CD14-positive monocyte (primary cell): ENCODE data around the gene CWC15. TPM values are rescaled to one million over a fixed set of nuclear protein-coding genes. Genes with fewer than 3 reads are reported as not detected.
A peak's percentile ranks its signal among the peaks of the same experiment; 100 is the strongest.
"Not testable (repeated sequence)": the region's sequence is repeated elsewhere in the genome, so short reads cannot be mapped to it uniquely, and the experiment has no call there.

Source experiments
- DNase-seq, 3 donors: peaks; one replicate each; pipeline ENCODE4 v3.0.0-alpha.2; 2011 to 2022
- H2AFZ ChIP-seq: 2 replicates; pipeline ENCODE4 v1.6.0; 2012; ENCODE audit warnings: mild to moderate bottlenecking, low read depth, low read length, inconsistent platforms; ENCODE audit not compliant: insufficient read depth, poor library complexity, severe bottlenecking
- H3K27ac ChIP-seq, 2 donors: 1 replicate in 1 of 2; 2 replicates in 1 of 2; pipeline ENCODE4 v1.5.1; 2012 to 2013; ENCODE audit warnings: low read length in 2 of 2, control low read depth in 1 of 2, inconsistent platforms in 1 of 2, low read depth in 1 of 2, mild to moderate bottlenecking in 1 of 2
- H3K27me3 ChIP-seq, 2 donors: one replicate each; pipeline versions ENCODE4 v1.6.0 to v1.6.1; 2011 to 2013; ENCODE audit warnings: low read length in 2 of 2; ENCODE audit not compliant: control insufficient read depth in 2 of 2, insufficient read depth in 2 of 2
- H3K36me3 ChIP-seq, 2 donors: replicated peaks in 1 of 2; 1 replicate in 1 of 2; 2 replicates in 1 of 2; pipeline versions ENCODE4 v1.5.1 to v1.6.1; 2012 to 2013; ENCODE audit warnings: low read length in 2 of 2, control low read depth in 1 of 2, inconsistent platforms in 1 of 2, mild to moderate bottlenecking in 1 of 2; ENCODE audit not compliant: insufficient read depth in 2 of 2, control insufficient read depth in 1 of 2
- H3K4me1 ChIP-seq, 2 donors: 1 replicate in 1 of 2; 2 replicates in 1 of 2; pipeline versions ENCODE4 v1.5.1 to v1.6.1; 2012 to 2013; ENCODE audit warnings: low read length in 2 of 2, control low read depth in 1 of 2, inconsistent platforms in 1 of 2, mild to moderate bottlenecking in 1 of 2, moderate library complexity in 1 of 2; ENCODE audit not compliant: insufficient read depth in 2 of 2, control insufficient read depth in 1 of 2
- H3K4me2 ChIP-seq: replicated peaks from 2 replicates; pipeline ENCODE3; 2012; ENCODE audit warnings: low read length, moderate library complexity, mild to moderate bottlenecking; ENCODE audit not compliant: poor library complexity, severe bottlenecking; ENCODE audit errors: extremely low read depth
- H3K4me3 ChIP-seq, 3 experiments: fragments of 200-600 bp in 1 of 3; sonication (generic) in 1 of 3; replicated peaks in 1 of 3; 1 replicate in 2 of 3; 2 replicates in 1 of 3; pipeline ENCODE4 v1.5.1; 2011 to 2013; ENCODE audit warnings: low read length in 3 of 3, mild to moderate bottlenecking in 3 of 3, control low read depth in 2 of 3, low read depth in 2 of 3, inconsistent platforms in 1 of 3, moderate library complexity in 1 of 3
- H3K79me2 ChIP-seq: 2 replicates; pipeline ENCODE4 v1.6.0; 2012; ENCODE audit warnings: mild to moderate bottlenecking, control low read depth, inconsistent platforms, low read length, moderate library complexity; ENCODE audit not compliant: insufficient read depth
- H3K9ac ChIP-seq: 2 replicates; pipeline ENCODE4 v1.6.0; 2017; ENCODE audit warnings: low read length, mild to moderate bottlenecking; ENCODE audit not compliant: insufficient read depth, poor library complexity, severe bottlenecking
- H3K9me3 ChIP-seq, 2 donors: replicated peaks in 1 of 2; 1 replicate in 1 of 2; 2 replicates in 1 of 2; pipeline versions ENCODE4 v1.5.1 to v1.6.1; 2012 to 2013; ENCODE audit warnings: low read length in 2 of 2, control low read depth in 1 of 2; ENCODE audit not compliant: control insufficient read depth in 1 of 2, insufficient read depth in 1 of 2
- H4K20me1 ChIP-seq: 2 replicates; pipeline ENCODE4 v1.6.0; 2012; ENCODE audit warnings: mild to moderate bottlenecking, low read length, control low read depth, moderate library complexity; ENCODE audit not compliant: insufficient read depth
- H3K27ac Mint-ChIP-seq, 7 donors: one replicate each; pipeline ENCODE4 v1.8.0; 2020; ENCODE audit warnings: mild to moderate bottlenecking in 7 of 7, mixed read lengths in 7 of 7, moderate library complexity in 6 of 7, inconsistent platforms in 2 of 7
- H3K27me3 Mint-ChIP-seq, 3 donors: one replicate each; pipeline ENCODE4 v1.8.0; 2021 to 2022; ENCODE audit warnings: low read depth in 3 of 3, mild to moderate bottlenecking in 3 of 3, mixed read lengths in 3 of 3, moderate library complexity in 3 of 3, inconsistent platforms in 1 of 3
- H3K36me3 Mint-ChIP-seq, 2 donors: one replicate each; pipeline ENCODE4 v1.8.0; 2020; ENCODE audit warnings: mixed read lengths in 2 of 2, inconsistent platforms in 1 of 2, mild to moderate bottlenecking in 1 of 2
- H3K4me1 Mint-ChIP-seq: one replicate; pipeline ENCODE4 v1.8.0; 2020; ENCODE audit warnings: mild to moderate bottlenecking, mixed read lengths
- H3K4me3 Mint-ChIP-seq, 2 donors: one replicate each; pipeline ENCODE4 v1.8.0; 2020; ENCODE audit warnings: mild to moderate bottlenecking in 2 of 2, mixed read lengths in 2 of 2, moderate library complexity in 1 of 2
- H3K9me3 Mint-ChIP-seq, 7 donors: one replicate each; pipeline ENCODE4 v1.8.0; 2020 to 2022; ENCODE audit warnings: mixed read lengths in 7 of 7, mild to moderate bottlenecking in 6 of 7, moderate library complexity in 6 of 7, inconsistent platforms in 2 of 7
- CTCF ChIP-seq: fragments of 200-600 bp; IDR thresholded peaks from one replicate; pipeline ENCODE4 v1.8.0; 2022; ENCODE audit warnings: antibody characterized with exemption, mild to moderate bottlenecking
- WGBS: methylation state at CpG from one replicate; pipeline ENCODE4 v1.1.5; 2013; ENCODE audit warnings: missing lambda C conversion rate; ENCODE audit not compliant: insufficient coverage; 5-methylcytosine and 5-hydroxymethylcytosine counted together
- intact Hi-C, 2 donors: fragments of 100-400 bp; cut with micrococcal nuclease; formaldehyde crosslinking; loops; one replicate each; pipeline versions ENCODE4 v1.15.0 to v1.15.1; 2023
- polyA plus RNA-seq, 3 donors: library from polyadenylated mRNA; depleted of rRNA in 1 of 3; unstranded in 2 of 3; stranded (reverse) in 1 of 3; fragments of 300-500 nt in 2 of 3; fragments of >200 nt in 1 of 3; fragmentation: Illumina TruSeq in 2 of 3; gene quantifications; 1 replicate in 2 of 3; 2 replicates in 1 of 3; pipeline ENCODE4 v1.2.3, GENCODE V29; 2012 to 2021

The CWC15 gene
- polyA plus RNA-seq, 3 donors, result 27.5 to 43.8 (median 38.9) TPM

- Histone ChIP-seq H2AFZ (no peak overlapping the region), H3K27me3 (no peaks in the 10 kb centered on the region), H4K20me1 (no peaks in the 10 kb centered on the region), H3K9me3 (no peaks in the 10 kb centered on the region), H3K36me3 (no peaks in the 10 kb centered on the region), H3K9ac (no peak overlapping the region), H3K4me3 (no peak overlapping the region), H3K27ac (no peak overlapping the region), H3K79me2 (no peaks in the 10 kb centered on the region), H3K4me1 (peaks cover 9 to 11% of the 10 kb centered on the region in 2 donors), H3K4me2 (no peak overlapping the region)
- no peak for TF ChIP-seq CTCF
- Mint-ChIP-seq H3K27ac (peak overlapping the region in 1 of 7 donors; percentile 64), H3K4me3 (no peak overlapping the region), H3K27me3 (peaks cover 1 to 3% (median 2%) of the 10 kb centered on the region in 3 donors), H3K36me3 (no peaks in the 10 kb centered on the region), H3K4me1 (peaks cover 20% of the 10 kb centered on the region), H3K9me3 (peaks cover 0 to 4% (median 2%) of the 10 kb centered on the region in 7 donors)
- intact Hi-C loops, result no loop called here
- no peak for DNase-seq
Observed at GRCh38 chr11:94920311-94920710, 53.0 kb downstream of the CWC15 start.

GRCh38 chr11:94913718-94914394 lies 59.5 kb downstream of the CWC15 start:
- intact Hi-C loops, H3K27ac ChIP-seq, H3K4me2 ChIP-seq, H4K20me1 ChIP-seq, DNase-seq, H3K4me1 ChIP-seq, H3K4me1 Mint-ChIP-seq, H3K27ac Mint-ChIP-seq, H3K9ac ChIP-seq, H2AFZ ChIP-seq, H3K27me3 ChIP-seq, H3K27me3 Mint-ChIP-seq, H3K4me3 Mint-ChIP-seq, H3K9me3 ChIP-seq, H3K79me2 ChIP-seq, H3K36me3 ChIP-seq, H3K9me3 Mint-ChIP-seq, H3K4me3 ChIP-seq, H3K36me3 Mint-ChIP-seq: not testable (repeated sequence)
- 92% methylated on average over 1 of the region's 2 CpGs for WGBS
